ENCODE data around the gene SOX15. TPM values are rescaled to one million over a fixed set of nuclear protein-coding genes. Genes with fewer than 3 reads are reported as not detected.

Gene SOX15
- total RNA-seq, 1 experiment from 2014 or later, result 6.8 TPM

- in situ Hi-C loops (cut with HindIII; ENCODE audit: low sequenced_read_pairs), result no loop called here
Measured at GRCh38 chr17:7560172-7561027, 29.5 kb downstream of the SOX15 start.

DNA sequence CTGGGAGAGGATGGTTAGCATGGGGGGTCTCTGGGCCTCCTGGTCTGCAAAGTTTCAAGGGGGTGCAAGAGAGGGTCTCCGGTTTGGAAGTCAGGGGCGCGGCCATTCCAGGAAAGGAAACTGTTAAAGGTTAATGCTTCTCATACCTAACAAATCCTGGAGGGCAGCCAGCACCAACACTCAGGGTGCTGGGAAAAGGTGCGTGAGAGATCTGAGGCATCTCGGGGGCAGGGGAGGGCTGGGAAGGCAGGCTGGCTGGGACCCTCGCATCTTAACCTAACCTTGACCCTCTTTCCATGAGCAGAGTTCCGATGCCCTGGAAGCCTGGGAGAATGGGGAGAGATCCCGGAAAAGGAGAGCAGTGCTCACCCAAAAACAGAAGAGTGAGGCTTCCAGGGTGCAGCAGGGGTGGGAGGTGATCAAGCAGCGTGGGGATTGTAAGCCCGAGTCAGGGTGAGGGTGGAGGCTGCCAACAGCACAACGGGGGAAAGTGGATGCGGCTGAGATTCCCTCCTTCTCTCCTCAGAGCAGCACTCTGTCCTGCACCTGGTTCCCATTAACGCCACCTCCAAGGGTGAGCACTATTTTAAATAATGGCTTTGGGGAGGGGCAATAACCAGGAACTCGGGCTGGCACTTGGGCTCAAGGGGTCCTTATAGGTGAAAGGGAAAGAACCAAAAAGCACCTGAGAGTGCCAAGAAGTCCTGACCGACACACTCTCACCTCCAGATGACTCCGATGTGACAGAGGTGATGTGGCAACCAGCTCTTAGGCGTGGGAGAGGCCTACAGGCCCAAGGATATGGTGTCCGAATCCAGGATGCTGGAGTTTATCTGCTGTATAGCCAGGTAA is 30.3 kb downstream of the SOX15 start:
- DNase-seq (ENCODE audit: low spot score), result no peak
- in situ Hi-C loops (cut with HindIII; ENCODE audit: low sequenced_read_pairs), result no loop called here

More at GRCh38 chr17:7560172-7561027, 29.5 kb downstream of the SOX15 start:
- DNase-seq (ENCODE audit: low spot score), result no peak

DNA sequence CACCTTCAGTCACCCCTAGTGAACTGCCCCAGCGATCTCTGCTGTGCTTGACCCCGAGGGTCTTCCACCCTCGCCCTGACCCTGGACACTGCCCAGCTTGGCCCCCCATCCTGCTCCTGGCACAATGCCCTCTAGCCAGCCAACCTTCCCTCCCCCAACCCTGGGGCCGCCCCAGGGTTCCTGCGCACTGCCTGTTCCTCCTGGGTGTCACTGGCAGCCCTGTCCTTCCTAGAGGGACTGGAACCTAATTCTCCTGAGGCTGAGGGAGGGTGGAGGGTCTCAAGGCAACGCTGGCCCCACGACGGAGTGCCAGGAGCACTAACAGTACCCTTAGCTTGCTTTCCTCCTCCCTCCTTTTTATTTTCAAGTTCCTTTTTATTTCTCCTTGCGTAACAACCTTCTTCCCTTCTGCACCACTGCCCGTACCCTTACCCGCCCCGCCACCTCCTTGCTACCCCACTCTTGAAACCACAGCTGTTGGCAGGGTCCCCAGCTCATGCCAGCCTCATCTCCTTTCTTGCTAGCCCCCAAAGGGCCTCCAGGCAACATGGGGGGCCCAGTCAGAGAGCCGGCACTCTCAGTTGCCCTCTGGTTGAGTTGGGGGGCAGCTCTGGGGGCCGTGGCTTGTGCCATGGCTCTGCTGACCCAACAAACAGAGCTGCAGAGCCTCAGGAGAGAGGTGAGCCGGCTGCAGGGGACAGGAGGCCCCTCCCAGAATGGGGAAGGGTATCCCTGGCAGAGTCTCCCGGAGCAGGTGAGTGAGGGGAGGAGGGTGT is 31.2 kb downstream of the SOX15 start, which contains the start of gene TNFSF13:
TSS of gene TNFSF13 (plus strand) at position 207 of the 776 bp plus-strand sequence. CDS start at position 497, 290 bp downstream.
- no peak for DNase-seq (ENCODE audit: low spot score)
- in situ Hi-C loops (cut with HindIII; ENCODE audit: low sequenced_read_pairs), result no loop called here

DNA sequence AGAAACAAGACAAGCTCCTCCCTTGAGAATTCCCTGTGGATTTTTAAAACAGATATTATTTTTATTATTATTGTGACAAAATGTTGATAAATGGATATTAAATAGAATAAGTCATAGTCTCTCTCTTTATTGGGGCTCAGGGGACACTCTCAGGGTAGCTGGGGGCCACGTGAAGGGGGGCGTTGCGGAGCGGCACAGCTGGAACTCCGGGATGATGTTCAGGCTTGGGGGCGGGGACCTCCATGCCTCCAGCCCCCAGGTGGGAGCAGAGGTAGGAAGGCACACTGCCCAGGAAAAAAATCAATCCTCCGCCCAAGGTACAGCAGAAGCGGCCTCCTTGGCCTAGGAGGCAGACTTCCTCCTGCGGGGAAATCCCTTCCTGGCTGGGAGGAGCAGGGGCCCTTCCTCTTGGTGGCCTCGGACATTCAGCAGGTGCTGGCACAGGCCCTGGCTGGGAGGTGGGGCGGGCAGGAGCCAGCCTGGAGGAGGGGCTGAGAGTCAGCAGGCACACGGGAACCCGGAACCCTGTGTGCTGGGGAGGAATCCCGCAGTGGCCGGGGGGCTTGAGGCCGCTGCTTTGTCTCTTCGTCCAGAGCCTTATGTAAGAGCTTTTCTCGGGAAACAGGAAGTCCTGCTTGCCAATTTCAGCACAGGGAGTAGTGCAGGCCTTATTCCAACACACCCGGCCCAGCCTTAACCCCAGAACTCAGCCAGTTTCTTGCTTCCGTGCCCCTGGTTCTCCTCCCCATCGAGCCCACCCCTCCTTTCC is 31.9 kb downstream of the SOX15 start:
- peak; percentile 85 for DNase-seq (ENCODE audit: low spot score)
- in situ Hi-C loops (cut with HindIII; ENCODE audit: low sequenced_read_pairs), result no loop called here

GRCh38 chr17:7557147-7557764 is 32.6 kb downstream of the SOX15 start:
- no peak for DNase-seq (ENCODE audit: low spot score)
- in situ Hi-C loops (cut with HindIII; ENCODE audit: low sequenced_read_pairs), result no loop called here

GRCh38 chr17:7556627-7557026 is 33.3 kb downstream of the SOX15 start:
- in situ Hi-C loops (cut with HindIII; ENCODE audit: low sequenced_read_pairs), result no loop called here
- DNase-seq (ENCODE audit: low spot score), result no peak

- DNase-seq (ENCODE audit: low spot score), result no peak
- in situ Hi-C loops (cut with HindIII; ENCODE audit: low sequenced_read_pairs), result no loop called here
Measured at GRCh38 chr17:7555320-7555948, 34.5 kb downstream of the SOX15 start.

DNA sequence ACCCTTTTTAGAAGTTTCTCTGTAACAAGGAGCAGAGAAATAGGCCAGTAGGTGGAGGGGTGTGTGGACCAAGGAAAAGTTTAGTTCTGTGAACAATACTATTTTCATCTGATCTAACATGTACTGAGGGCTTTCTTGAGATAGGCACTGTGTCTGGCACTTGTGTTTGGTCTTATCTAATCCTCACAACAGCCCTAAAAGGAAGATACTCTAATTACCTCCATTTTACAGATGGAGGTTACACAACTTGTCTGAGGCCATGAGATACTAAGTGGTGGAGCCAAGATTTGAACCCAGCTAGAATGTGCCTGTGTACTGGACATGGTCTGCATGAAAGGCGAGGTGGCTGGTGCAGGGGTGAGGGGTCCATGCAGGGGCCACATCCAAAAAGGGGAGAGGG is 36.5 kb downstream of the SOX15 start:
- DNase-seq (ENCODE audit: low spot score), result no peak
- in situ Hi-C loops (cut with HindIII; ENCODE audit: low sequenced_read_pairs), result no loop called here

DNA sequence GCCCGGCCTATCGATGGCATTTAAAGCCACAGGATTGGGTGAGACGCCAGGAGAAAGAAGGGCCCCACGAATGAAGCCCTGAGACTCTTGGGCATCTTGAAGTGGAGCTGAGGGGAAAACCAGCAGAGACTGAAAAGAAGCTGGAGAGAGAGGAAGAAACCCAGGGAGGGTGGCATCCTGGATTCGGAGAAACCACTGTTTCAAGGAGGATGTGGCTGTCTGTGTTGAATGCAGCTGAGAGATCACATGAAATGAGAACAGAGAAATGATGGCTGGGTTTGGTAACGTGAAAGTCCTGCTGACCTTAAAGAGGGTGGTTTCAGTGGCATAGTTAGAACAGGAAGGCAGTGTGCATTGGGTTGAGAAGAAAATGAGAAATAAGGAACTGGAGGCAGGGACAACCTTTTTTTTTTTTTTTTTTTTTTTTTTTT is 37.3 kb downstream of the SOX15 start:
- no peak for DNase-seq (ENCODE audit: low spot score)
- in situ Hi-C loops (cut with HindIII; ENCODE audit: low sequenced_read_pairs), result no loop called here

DNA sequence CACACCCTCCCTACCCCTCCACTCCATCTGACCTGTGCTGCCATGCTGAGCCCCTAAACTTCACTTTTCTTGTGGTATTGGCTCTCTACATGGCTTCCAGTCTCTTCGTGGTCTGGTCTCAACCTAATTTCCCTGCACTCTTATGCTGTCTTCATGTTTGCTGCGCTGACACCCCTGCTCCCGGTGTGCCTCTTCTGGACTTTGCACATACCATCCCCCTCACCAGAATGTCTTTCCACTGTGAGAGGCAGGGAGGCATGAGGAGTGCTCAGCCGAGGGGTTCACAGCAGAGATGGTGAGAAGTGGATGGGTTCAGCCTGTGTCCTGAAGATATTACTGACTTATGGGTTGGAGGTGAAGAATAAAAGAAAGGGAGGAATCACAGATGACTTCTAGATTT is 38.5 kb downstream of the SOX15 start:
- in situ Hi-C loops (cut with HindIII; ENCODE audit: low sequenced_read_pairs), result no loop called here
- no peak for DNase-seq (ENCODE audit: low spot score)

- DNase-seq (ENCODE audit: low spot score), result no peak
- in situ Hi-C loops (cut with HindIII; ENCODE audit: low sequenced_read_pairs), result no loop called here
Measured at GRCh38 chr17:7550344-7550743, 39.5 kb downstream of the SOX15 start.

DNA sequence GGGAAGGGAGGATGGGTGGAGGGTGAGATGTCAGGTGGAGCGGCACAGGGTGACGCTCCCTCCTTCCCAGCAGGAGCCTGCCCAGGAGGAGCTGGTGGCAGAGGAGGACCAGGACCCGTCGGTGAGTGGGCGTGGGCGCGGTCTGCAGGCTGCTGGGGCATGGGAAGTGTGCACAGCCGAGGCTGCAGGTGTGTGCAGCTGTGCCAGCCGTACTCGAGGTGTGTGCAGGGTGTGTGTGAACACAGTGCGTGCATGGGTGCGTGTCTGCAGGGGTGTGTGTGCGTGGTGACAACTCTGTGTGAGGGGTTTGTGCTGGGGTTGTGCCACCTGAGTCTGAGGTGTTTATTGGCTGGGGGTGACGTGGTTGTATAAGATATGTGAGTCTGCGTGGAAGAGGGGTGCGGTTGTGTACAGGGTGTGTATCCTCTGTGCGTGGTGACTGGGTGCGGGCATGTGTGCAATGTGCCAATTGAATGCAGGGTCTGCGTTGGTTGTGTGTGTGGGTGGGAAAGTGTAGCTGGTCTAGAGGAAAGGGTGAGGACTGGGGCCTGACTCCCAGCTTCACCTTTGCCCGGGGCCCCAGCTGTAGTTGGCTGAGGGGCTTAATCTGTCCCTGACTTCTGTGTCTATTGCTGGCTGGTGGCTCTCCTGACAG is 40.4 kb downstream of the SOX15 start:
- in situ Hi-C loops (cut with HindIII; ENCODE audit: low sequenced_read_pairs), result no loop called here

DNA sequence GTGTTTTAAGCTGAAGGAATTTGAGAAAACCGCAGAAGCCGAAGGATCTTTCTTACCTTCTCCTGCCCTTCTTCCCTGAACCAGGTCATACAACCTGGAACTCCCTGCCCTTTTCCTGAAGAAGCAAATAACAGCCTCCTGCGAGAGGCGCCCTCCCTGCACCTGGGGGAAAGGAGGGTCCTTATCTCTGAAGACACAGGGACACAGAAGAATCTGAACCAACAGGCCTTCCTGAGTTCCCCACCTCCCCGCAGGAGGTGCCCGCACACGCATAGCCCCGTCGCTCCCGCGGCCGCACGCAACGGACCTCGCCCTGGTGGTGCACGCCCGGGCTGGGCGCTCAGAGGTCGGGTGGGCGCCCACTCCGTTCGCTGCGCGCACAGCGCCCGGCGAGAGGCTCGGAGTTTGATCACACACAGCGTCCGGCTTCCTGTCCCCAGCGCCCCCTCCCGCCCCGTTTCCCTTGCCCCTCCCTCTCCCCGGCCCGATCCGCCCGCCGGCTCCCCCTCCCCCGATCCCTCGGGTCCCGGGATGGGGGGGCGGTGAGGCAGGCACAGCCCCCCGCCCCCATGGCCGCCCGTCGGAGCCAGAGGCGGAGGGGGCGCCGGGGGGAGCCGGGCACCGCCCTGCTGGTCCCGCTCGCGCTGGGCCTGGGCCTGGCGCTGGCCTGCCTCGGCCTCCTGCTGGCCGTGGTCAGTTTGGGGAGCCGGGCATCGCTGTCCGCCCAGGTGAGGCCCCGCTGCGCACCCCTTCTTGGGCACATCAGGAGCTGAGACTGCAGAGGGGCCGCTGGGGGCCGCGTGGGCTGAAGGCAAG is 41.1 kb downstream of the SOX15 start, which contains the start of gene TNFSF12:
TSS of gene TNFSF12 (plus strand) at position 474 of the 816 bp plus-strand sequence. CDS start at position 570, 96 bp downstream.
- DNase-seq (ENCODE audit: low spot score), result peak; percentile 52
- in situ Hi-C loops (cut with HindIII; ENCODE audit: low sequenced_read_pairs), result no loop called here

More for the DNA sequence above, 40.4 kb downstream of the SOX15 start:
- DNase-seq (ENCODE audit: low spot score), result peak; percentile 38

DNA sequence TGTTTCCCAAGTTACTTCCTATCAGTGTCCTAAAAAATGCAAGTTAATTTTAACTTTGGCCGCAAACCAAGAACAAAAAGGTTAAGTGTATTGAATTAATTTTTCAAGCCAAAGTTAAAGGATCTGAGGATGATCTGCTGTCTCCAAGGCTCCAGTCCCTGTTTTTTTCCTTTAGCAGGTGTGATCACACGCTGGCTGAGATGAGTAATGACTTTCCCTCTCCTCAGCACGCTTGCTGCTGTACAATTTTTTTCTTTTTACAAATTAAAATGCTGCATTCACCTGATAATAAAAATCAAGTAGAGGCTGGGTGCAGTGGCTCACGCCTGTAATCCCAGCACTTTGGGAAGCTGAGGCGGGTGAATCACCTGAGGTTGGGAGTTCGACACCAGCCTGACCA is 45.0 kb downstream of the SOX15 start:
- DNase-seq (ENCODE audit: low spot score), result no peak
- in situ Hi-C loops (cut with HindIII; ENCODE audit: low sequenced_read_pairs), result no loop called here

DNA sequence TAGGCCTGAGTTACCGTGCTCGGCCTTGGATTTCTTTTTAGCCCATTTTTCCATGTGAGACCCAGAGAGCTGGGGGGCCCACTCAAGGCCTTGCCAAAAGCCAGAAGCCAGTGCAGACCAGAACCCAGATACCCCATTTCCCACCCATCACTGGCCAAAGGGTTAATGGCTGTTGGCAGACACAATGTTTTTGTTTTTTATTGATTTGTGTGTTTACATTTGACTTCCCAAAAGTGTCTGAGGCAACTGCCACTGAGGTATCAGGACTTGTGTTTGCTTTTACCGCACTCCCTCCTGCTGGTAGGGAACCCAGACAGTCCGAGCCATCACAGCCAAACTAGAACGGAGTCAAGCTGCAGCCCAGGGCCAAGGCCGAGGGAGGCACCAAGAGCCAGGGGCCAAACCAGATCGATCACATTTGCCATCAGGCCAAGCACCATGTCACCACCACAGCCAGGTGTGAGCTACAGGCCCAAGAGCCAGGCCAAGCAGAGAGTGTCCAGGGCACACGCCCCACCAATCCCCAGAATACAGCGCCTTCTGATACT is 48.7 kb downstream of the SOX15 start:
- no peak for DNase-seq (ENCODE audit: low spot score)
- in situ Hi-C loops (cut with HindIII; ENCODE audit: low sequenced_read_pairs), result no loop called here

DNA sequence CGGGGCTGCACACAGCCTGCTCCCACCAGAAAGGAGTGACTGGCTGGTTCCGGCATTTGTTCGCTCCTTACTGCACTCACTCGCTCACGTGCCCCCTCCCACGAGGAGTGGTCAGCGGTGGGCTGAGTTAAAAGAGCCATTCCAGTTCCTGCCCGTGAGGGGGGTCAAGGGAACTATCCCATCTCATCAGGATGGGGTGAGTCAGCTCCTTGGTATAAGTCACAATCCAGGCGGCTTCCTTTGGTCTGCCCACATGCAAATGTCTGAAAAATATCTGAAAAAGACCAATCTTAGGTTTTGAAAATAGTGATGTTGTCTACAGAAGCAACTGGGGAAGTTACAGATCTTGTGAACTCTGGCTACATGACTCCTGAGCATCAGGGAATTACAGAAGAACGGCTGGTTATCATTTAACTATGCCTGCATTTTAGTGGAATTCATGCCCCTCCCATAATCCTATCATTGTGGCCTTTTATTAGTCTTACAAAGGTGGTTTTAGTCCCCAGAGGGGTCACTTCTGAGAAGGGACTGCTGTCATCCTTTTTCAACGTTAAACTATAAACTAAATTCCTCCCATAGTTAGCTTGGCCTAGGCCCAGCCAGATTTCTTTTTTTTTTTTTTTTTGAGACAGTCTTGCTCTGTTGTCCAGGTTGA is 50.9 kb downstream of the SOX15 start:
- DNase-seq (ENCODE audit: low spot score), result no peak
- in situ Hi-C loops (cut with HindIII; ENCODE audit: low sequenced_read_pairs), result no loop called here

All from G401 (cell line).